ENCODE results near the gene FGD5.

The FGD5 gene

DNA sequence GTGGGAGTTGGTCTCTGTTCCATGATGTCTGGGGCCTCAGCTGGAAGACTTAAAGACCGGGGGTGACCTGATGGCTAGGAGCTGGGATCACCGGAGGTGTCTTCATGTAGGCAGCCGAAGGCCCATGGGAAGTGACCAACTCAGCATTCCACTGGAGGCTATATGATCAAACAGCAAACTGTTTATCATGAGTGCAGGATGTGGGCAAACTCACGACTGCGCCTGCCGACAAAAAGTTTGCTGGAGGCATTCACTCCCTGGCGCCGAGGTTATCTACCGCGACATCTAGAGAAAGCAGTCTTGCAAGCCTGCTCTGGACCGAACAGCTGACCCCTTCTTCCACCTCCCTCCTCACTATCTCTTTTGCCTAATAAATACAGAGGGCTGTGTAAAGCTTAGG lies 65.9 kb downstream of the FGD5 start:
- H3K4me3 ChIP-seq (ENCODE audit: low read length): no peak overlapping the region

DNA sequence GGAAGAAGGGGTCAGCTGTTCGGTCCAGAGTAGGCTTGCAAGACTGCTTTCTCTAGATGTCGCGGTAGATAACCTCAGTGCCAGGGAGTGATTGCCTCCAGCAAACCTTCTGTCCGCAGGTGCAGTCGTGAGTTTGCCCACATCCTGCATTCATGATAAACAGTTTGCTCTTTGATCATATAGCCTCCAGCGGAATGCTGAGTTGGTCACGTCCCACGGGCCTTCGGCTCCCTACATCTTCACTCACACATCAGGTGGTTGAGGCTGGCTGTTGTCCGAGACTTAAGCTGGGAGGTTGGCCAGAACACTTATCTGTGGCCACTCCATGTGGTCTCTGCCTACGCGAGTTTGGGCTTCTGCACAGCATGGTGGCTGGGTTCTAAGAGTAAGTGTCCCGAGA lies 66.5 kb downstream of the FGD5 start:
- TF ChIP-seq, protein P1, sequence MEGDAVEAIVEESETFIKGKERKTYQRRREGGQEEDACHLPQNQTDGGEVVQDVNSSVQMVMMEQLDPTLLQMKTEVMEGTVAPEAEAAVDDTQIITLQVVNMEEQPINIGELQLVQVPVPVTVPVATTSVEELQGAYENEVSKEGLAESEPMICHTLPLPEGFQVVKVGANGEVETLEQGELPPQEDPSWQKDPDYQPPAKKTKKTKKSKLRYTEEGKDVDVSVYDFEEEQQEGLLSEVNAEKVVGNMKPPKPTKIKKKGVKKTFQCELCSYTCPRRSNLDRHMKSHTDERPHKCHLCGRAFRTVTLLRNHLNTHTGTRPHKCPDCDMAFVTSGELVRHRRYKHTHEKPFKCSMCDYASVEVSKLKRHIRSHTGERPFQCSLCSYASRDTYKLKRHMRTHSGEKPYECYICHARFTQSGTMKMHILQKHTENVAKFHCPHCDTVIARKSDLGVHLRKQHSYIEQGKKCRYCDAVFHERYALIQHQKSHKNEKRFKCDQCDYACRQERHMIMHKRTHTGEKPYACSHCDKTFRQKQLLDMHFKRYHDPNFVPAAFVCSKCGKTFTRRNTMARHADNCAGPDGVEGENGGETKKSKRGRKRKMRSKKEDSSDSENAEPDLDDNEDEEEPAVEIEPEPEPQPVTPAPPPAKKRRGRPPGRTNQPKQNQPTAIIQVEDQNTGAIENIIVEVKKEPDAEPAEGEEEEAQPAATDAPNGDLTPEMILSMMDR (conservative IDR thresholded peaks at IDR 0.05; ENCODE audit: low read depth, low read length): no peak
- H3K4me3 ChIP-seq (ENCODE audit: low read length): no peak overlapping the region
- DNase-seq (ENCODE audit: low read depth): no peak

More for the DNA sequence above, 65.9 kb downstream of the FGD5 start:
- TF ChIP-seq, protein P1 (conservative IDR thresholded peaks at IDR 0.05; ENCODE audit: low read depth, low read length): no peak
- no peak for DNase-seq (ENCODE audit: low read depth)

DNA sequence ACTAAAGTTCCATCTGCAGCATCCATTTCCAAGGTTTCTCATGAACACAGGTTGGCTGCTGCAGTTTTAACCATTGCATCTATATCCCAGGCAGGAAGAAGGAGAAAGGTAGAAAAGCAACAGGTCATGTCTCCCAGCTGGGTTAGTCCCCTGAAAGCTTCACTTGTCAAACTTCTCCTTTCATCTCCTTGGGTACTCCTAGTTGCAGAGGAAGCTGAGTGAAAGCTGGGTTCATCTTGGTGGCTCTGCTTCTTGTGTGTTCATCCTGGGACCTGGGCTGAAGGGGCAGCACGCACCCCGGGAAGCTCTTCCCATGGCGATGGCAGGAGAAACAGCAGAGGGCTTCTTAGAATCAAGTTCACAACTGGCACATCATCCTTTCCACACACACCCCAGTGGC lies 67.3 kb downstream of the FGD5 start:
- TF ChIP-seq, protein P1 (conservative IDR thresholded peaks at IDR 0.05; ENCODE audit: low read depth, low read length): no peak
- H3K4me3 ChIP-seq (ENCODE audit: low read length): no peak overlapping the region
- no peak for DNase-seq (ENCODE audit: low read depth)

- no peak overlapping the region for H3K4me3 ChIP-seq (ENCODE audit: low read length)
- TF ChIP-seq, protein P1 (conservative IDR thresholded peaks at IDR 0.05; ENCODE audit: low read depth, low read length): no peak
- DNase-seq (ENCODE audit: low read depth): no peak
Observed at GRCh38 chr3:14889205-14889604, 70.4 kb downstream of the FGD5 start.

DNA sequence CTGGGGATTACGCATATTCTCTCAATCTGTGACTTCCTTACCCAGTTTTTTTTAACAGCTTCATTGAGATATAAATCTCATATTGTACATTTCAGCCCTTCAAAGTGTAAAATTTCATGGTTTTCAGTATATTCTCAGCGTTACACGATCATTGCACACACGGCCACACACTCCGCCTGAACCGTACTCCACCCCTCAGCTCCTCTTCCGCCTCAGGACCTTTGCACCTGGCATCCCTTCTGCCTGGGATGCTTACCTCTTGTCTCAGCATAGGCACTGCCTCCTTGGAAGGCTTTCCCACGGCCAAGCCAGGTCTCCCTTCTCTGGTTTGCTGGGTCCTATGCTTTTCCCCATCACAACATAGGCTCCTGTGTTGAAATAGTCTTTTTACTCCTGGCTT lies 71.2 kb downstream of the FGD5 start:
- TF ChIP-seq, protein P1 (conservative IDR thresholded peaks at IDR 0.05; ENCODE audit: low read depth, low read length): no peak
- H3K4me3 ChIP-seq (ENCODE audit: low read length): no peak overlapping the region
- no peak for DNase-seq (ENCODE audit: low read depth)

GRCh38 chr3:14890476-14890875 lies 71.7 kb downstream of the FGD5 start:
- DNase-seq (ENCODE audit: low read depth): no peak
- H3K4me3 ChIP-seq (ENCODE audit: low read length): no peak overlapping the region
- TF ChIP-seq, protein P1 (conservative IDR thresholded peaks at IDR 0.05; ENCODE audit: low read depth, low read length): no peak

GRCh38 chr3:14891135-14892132 lies 72.7 kb downstream of the FGD5 start:
- no peak for DNase-seq (ENCODE audit: low read depth)
- TF ChIP-seq, protein P1 (conservative IDR thresholded peaks at IDR 0.05; ENCODE audit: low read depth, low read length): no peak
- H3K4me3 ChIP-seq (ENCODE audit: low read length): no peak overlapping the region
